ENCODE results near the gene CELSR1.
"Not testable (repeated sequence)": the region's sequence is repeated elsewhere in the genome, so short reads cannot be mapped to it uniquely, and the experiment has no call there.

CELSR1 gene

GRCh38 chr22:46415776-46416519 lies 121.5 kb downstream of the CELSR1 start:
- no peak for DNase-seq

- DNase-seq = no peak
Observed at GRCh38 chr22:46414704-46415103, 122.7 kb downstream of the CELSR1 start.

- no peak for DNase-seq
Observed at GRCh38 chr22:46413725-46414379, 123.6 kb downstream of the CELSR1 start.

GRCh38 chr22:46411347-46411746 lies 126.1 kb downstream of the CELSR1 start:
- no peak for DNase-seq

- no peak for DNase-seq
Observed at GRCh38 chr22:46410291-46410808, 127.1 kb downstream of the CELSR1 start.

- DNase-seq = no peak
Observed at GRCh38 chr22:46409631-46410210, 127.7 kb downstream of the CELSR1 start.

- DNase-seq = no peak
Observed at GRCh38 chr22:46408568-46409506, 128.6 kb downstream of the CELSR1 start.

GRCh38 chr22:46407748-46408147 lies 129.7 kb downstream of the CELSR1 start:
- DNase-seq = no peak

- DNase-seq = no peak
Observed at GRCh38 chr22:46406791-46407190, 130.6 kb downstream of the CELSR1 start.

- no peak for DNase-seq
Observed at GRCh38 chr22:46406349-46406748, 131.1 kb downstream of the CELSR1 start.

- DNase-seq = no peak
Observed at GRCh38 chr22:46405901-46406300, 131.5 kb downstream of the CELSR1 start.

GRCh38 chr22:46403880-46404279 lies 133.5 kb downstream of the CELSR1 start:
- DNase-seq = not testable (repeated sequence)

- no peak for DNase-seq
Observed at GRCh38 chr22:46402505-46402904, 134.9 kb downstream of the CELSR1 start.

GRCh38 chr22:46401370-46401769 lies 136.1 kb downstream of the CELSR1 start:
- DNase-seq = no peak

- no peak for DNase-seq
Observed at GRCh38 chr22:46399251-46400024, 138.0 kb downstream of the CELSR1 start.

GRCh38 chr22:46397951-46398350 lies 139.5 kb downstream of the CELSR1 start:
- no peak for DNase-seq

- DNase-seq = no peak
Observed at GRCh38 chr22:46397514-46397913, 139.9 kb downstream of the CELSR1 start.

- DNase-seq = not testable (repeated sequence)
Observed at GRCh38 chr22:46397049-46397448, 140.4 kb downstream of the CELSR1 start.

- no peak for DNase-seq
Observed at GRCh38 chr22:46395145-46395544, 142.3 kb downstream of the CELSR1 start.

- no peak for DNase-seq
Observed at GRCh38 chr22:46394622-46395021, 142.8 kb downstream of the CELSR1 start.

- DNase-seq = no peak
Observed at GRCh38 chr22:46393873-46394272, 143.5 kb downstream of the CELSR1 start.

All from hematopoietic multipotent progenitor cell treated with erythropoietin and hydrocortisone succinate and interleukin-3 and kit ligand, for 6 days (in vitro differentiated cells).